Heart right ventricle (tissue), 16 donors: ENCODE results near the gene ESCO1. TPM values are rescaled to one million over a fixed set of nuclear protein-coding genes. Genes with fewer than 3 reads are reported as not detected.

Experiments used
- ATAC-seq, 8 donors: fragments of 200-7000 bp; cut with Tn5 transposase; one replicate each; pipeline ENCODE4 v1.9.1; 2020; ENCODE audit warnings: mild to moderate bottlenecking in 8 of 8, moderate library complexity in 8 of 8, moderate number of reproducible peaks in 1 of 8
- DNase-seq, 2 donors: peaks; one replicate each; pipeline ENCODE4 v3.0.0-alpha.2; 2020
- H3K27ac ChIP-seq, 10 donors: fragments of 200-600 bp; sonication (generic) in 2 of 10; one replicate each; pipeline versions ENCODE4 v1.5.0 to v1.8.0; 2020 to 2022; ENCODE audit warnings: mild to moderate bottlenecking in 3 of 10
- H3K27me3 ChIP-seq, 7 donors: fragments of 200-600 bp; one replicate each; pipeline ENCODE4 v1.8.0; 2021 to 2022; ENCODE audit warnings: mild to moderate bottlenecking in 2 of 7
- H3K36me3 ChIP-seq, 9 donors: fragments of 200-600 bp; sonication (generic) in 1 of 9; one replicate each; pipeline versions ENCODE4 v1.5.0 to v1.8.0; 2020 to 2022; ENCODE audit warnings: mild to moderate bottlenecking in 2 of 9
- H3K4me1 ChIP-seq, 9 donors: fragments of 200-600 bp; sonication (generic) in 1 of 9; one replicate each; pipeline versions ENCODE4 v1.5.0 to v1.8.0; 2020 to 2022; ENCODE audit warnings: mild to moderate bottlenecking in 4 of 9
- H3K4me3 ChIP-seq, 10 donors: fragments of 200-600 bp; sonication (generic) in 2 of 10; one replicate each; pipeline versions ENCODE4 v1.5.0 to v1.8.0; 2020 to 2022; ENCODE audit warnings: mild to moderate bottlenecking in 7 of 10, moderate library complexity in 2 of 10
- H3K9me3 ChIP-seq, 11 donors: fragments of 200-600 bp in 10 of 11; sonication (generic) in 2 of 11; one replicate each; pipeline versions ENCODE4 v1.5.0 to v1.8.0; 2013 to 2022; ENCODE audit warnings: mild to moderate bottlenecking in 2 of 11, control low read depth in 1 of 11, moderate library complexity in 1 of 11
- CTCF ChIP-seq, 9 donors: fragments of 200-600 bp; sonication (generic) in 2 of 9; IDR thresholded peaks; one replicate each; pipeline versions ENCODE4 v1.5.0 to v1.8.0; 2021 to 2022; ENCODE audit warnings: antibody characterized with exemption in 9 of 9, mild to moderate bottlenecking in 5 of 9, moderate library complexity in 1 of 9
- WGBS, 2 donors: extraction: QIAGEN DNeasy Blood & Tissue Kit; methylation state at CpG; one replicate each; pipeline ENCODE4 v1.1.7; 2013; ENCODE audit warnings: inconsistent platforms in 1 of 2; 5-methylcytosine and 5-hydroxymethylcytosine counted together
- intact Hi-C, 10 donors: fragments of 100-400 bp; cut with DNase I; formaldehyde crosslinking; loops; one replicate each; pipeline versions ENCODE4 v1.11.1 to v1.14.2; 2022
- polyA plus RNA-seq, 2 donors: library from polyadenylated mRNA; stranded (reverse); fragments of 200-250 nt; gene quantifications; one replicate each; pipeline ENCODE4 v1.2.3, GENCODE V29; 2013
- total RNA-seq, 10 donors: library from RNA; stranded (reverse); fragmentation: NEBNext Ultra II Directional in 3 of 10; extraction: Animal tissue kit (Norgen Biotek cat#: 25700) in 3 of 10; gene quantifications; one replicate each; pipeline versions ENCODE4 v1.2.1 to v1.2.4, GENCODE V29; 2021 to 2023
- donor health status: Arrhythmogenic right ventricular cardiomyopathy.
- donor health status: ischemic (EF 13 %, LVEDD 7.1; RV severe dilation, severe dysfunction).
- donor health status: healthy with polysubstance abuse.
- donor health status: DM: no; HTN: yes; CAD: no.
- donor health status: DM: no; HTN: no; CAD: no.
- donor health status: ischemic (EF 25% LVEDD 6.9; RV normal size, moderate dysfunction).
- donor health status: ischemic (EF 25% LVEDD 5.7; RV mildly dilated, moderate dysfunction).
- donor health status: healthy.
- donor health status: DM: yes; HTN: yes; CAD: no.
- donor health status: Ischemic cardiomyopathy.
- donor health status: ischemic (EF 35%, LVEDD 5.7; RV mildly dilated, moderate dysfunction).
- donor health status: nonischemic (EF 11% LVEDD 7.7; RV severe dilation, severe dysfunction).
- donor health status: DM: yes; HTN: yes; CAD: no.
- donor health status: PGD.
- donor health status: ischemic (EF 29% LVEDD 5.4; RV normal size, mild dysfunction).
- donor health status: nonischemic (EF 23%, LVEDD 6.1; RV moderate dilation, normal function).

Gene ESCO1
- total and polyA plus RNA-seq, 12 donors = 5.5 to 12.9 (median 9.9) TPM

GRCh38 chr18:21479721-21480120, 120.8 kb downstream of the ESCO1 start:
- 96 to 97% methylated on average over 5 of the region's 5 CpGs for WGBS, 2 donors
- Histone ChIP-seq H3K4me1 (peaks cover 0 to 2% (median 0%) of the 10 kb centered on the region in 9 donors), H3K27ac (no peak overlapping the region), H3K4me3 (no peak overlapping the region), H3K27me3 (no peaks in the 10 kb centered on the region), H3K36me3 (no peaks in the 10 kb centered on the region), H3K9me3 (no peaks in the 10 kb centered on the region)
- no peak for DNase-seq
- no peak for TF ChIP-seq CTCF (IDR thresholded peaks at IDR 0.05)
- ATAC-seq = no peak
- intact Hi-C loops = loop anchor here in 1 of 10 donors (10.0 kb wide), 1 partner anchor 375 kb away; no protein-coding TSS in a partner anchor

Other genes with a start within 250 kb of the ESCO1 start
- gene SNRPD1, start 11.6 kb upstream of the ESCO1 start, total RNA-seq = 10 to 100 TPM; 13.8 to 36.3 (median 19.1) TPM
- 10 to 100 TPM; 11.1 to 16.6 TPM for gene SNRPD1, start 11.6 kb upstream of the ESCO1 start, polyA plus RNA-seq
- gene ABHD3, start 104.1 kb upstream of the ESCO1 start, total RNA-seq = 1 to 10 TPM; 2.2 to 7.7 (median 3.7) TPM
- gene ABHD3, start 104.1 kb upstream of the ESCO1 start, polyA plus RNA-seq = 10 to 100 TPM in 1 of 2 donors, 1 to 10 TPM in 1; 8.6 to 28.2 TPM
- gene MIB1, start 140.1 kb upstream of the ESCO1 start, total RNA-seq = 10 to 100 TPM; 16.8 to 32.2 (median 26.2) TPM
- gene MIB1, start 140.1 kb upstream of the ESCO1 start, polyA plus RNA-seq = 1 to 10 TPM; 3.7 to 4.0 TPM